Chondrocyte (in vitro differentiated cells): Measurements from ENCODE around the gene PRAMEF8. TPM values are rescaled to one million over a fixed set of nuclear protein-coding genes. Genes with fewer than 3 reads are reported as not detected.
"Not testable (repeated sequence)": the region's sequence is repeated elsewhere in the genome, so short reads cannot be mapped to it uniquely, and the experiment has no call there.

Source experiments
- DNase-seq: peaks from one replicate; pipeline ENCODE4 v3.0.0; 2021; ENCODE audit warnings: mixed read lengths, low spot score
- H3K27ac Mint-ChIP-seq: one replicate; pipeline ENCODE4 v1.8.0; 2021; ENCODE audit warnings: mild to moderate bottlenecking, moderate library complexity, mixed read lengths; ENCODE audit not compliant: unreplicated experiment
- H3K27me3 Mint-ChIP-seq: 2 replicates; pipeline ENCODE4 v1.8.0; 2021; ENCODE audit warnings: low read depth, mixed read lengths
- H3K36me3 Mint-ChIP-seq: 2 replicates; pipeline ENCODE4 v1.8.0; 2021; ENCODE audit warnings: low read depth, mixed read lengths
- H3K4me1 Mint-ChIP-seq: 2 replicates; pipeline ENCODE4 v1.8.0; 2021; ENCODE audit warnings: low read depth, mild to moderate bottlenecking, mixed read lengths
- H3K4me3 Mint-ChIP-seq: one replicate; pipeline ENCODE4 v1.8.0; 2021; ENCODE audit warnings: mild to moderate bottlenecking, moderate library complexity, mixed read lengths; ENCODE audit not compliant: unreplicated experiment
- H3K9me3 Mint-ChIP-seq: 2 replicates; pipeline ENCODE4 v1.8.0; 2021; ENCODE audit warnings: low read depth, mixed read lengths
- long read RNA-seq: library from polyadenylated mRNA; stranded (forward); transcript quantifications from one replicate; pipeline ENCODE4 v2.0.0, GENCODE V29; 2021
- total RNA-seq: library from RNA; stranded (reverse); gene quantifications from 3 replicates; pipeline ENCODE4 v1.2.1, GENCODE V29; 2021

The PRAMEF8 gene
- total RNA-seq: not detected in 3 replicates
- long read RNA-seq: 0 reads

- not testable (repeated sequence) for DNase-seq, H3K9me3 Mint-ChIP-seq, H3K4me3 Mint-ChIP-seq, H3K36me3 Mint-ChIP-seq, H3K4me1 Mint-ChIP-seq, H3K27me3 Mint-ChIP-seq, H3K27ac Mint-ChIP-seq
These were observed at the start of gene PRAMEF8 for GRCh38 chr1:13285037-13285436. PRAMEF8 (minus strand) TSS chr1:13285137; CDS start chr1:13284091, 1,046 bp downstream.

GRCh38 chr1:13315281-13315680 lies 30.3 kb upstream of the PRAMEF8 start, which contains the start of gene PRAMEF15:
PRAMEF15 (plus strand) TSS chr1:13315581; CDS start chr1:13318408, 2,827 bp downstream.
- not testable (repeated sequence) for DNase-seq, H3K27ac Mint-ChIP-seq, H3K36me3 Mint-ChIP-seq, H3K4me3 Mint-ChIP-seq, H3K4me1 Mint-ChIP-seq, H3K27me3 Mint-ChIP-seq
- peaks cover 16% of the 10 kb centered on the region for H3K9me3 Mint-ChIP-seq

DNA sequence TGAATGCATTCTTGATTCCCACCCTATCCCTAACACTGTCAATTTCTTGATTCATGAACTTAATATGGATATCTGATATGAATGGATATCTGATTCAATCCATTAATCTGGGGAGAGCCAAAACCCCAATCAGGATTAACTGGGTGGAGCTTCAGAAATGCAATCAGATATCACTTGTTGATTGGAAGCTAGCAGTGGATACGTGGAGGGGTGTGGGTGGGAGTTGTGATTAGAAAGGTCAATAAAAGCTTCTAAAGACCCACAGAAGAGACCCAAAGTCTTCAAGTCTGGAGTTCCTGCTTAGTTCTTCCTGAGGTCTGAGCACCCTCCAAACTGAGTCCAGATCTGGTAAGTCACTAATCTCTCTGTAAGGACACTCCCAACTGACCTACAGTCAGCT lies 18.3 kb upstream of the PRAMEF8 start, which contains the start of gene PRAMEF33:
PRAMEF33 (plus strand) TSS at position 301 of the 400 bp plus-strand sequence. CDS start 2,416 bp downstream, outside the sequence.
- H3K9me3 Mint-ChIP-seq, H3K27me3 Mint-ChIP-seq, H3K4me1 Mint-ChIP-seq, DNase-seq, H3K27ac Mint-ChIP-seq, H3K4me3 Mint-ChIP-seq, H3K36me3 Mint-ChIP-seq: not testable (repeated sequence)

DNA sequence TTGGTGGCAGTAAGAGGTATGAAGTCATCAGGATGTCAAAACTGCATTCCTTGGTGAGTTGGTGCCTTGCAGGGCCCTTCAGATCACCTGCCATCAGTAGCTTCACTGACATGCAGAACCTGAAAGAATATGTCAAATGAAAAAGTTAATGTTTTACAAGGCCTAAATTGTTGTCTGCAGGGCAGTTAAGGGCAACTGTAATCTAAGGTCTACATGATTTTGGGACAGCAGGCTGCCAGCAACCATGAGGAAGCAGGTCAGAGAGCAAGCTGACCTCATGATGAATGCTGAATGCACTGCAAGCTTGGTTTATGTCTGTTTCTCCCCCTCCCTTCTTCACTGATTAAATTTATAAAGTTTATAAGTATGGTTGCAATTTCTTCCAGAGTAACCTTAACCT lies 17.3 kb upstream of the PRAMEF8 start:
- H3K4me1 Mint-ChIP-seq, H3K36me3 Mint-ChIP-seq, H3K9me3 Mint-ChIP-seq, DNase-seq, H3K4me3 Mint-ChIP-seq, H3K27ac Mint-ChIP-seq, H3K27me3 Mint-ChIP-seq: not testable (repeated sequence)

GRCh38 chr1:13298699-13299098 lies 13.8 kb upstream of the PRAMEF8 start:
- H3K27me3 Mint-ChIP-seq, H3K4me1 Mint-ChIP-seq, H3K9me3 Mint-ChIP-seq, H3K36me3 Mint-ChIP-seq, DNase-seq, H3K4me3 Mint-ChIP-seq, H3K27ac Mint-ChIP-seq: not testable (repeated sequence)

GRCh38 chr1:13297216-13297931 lies 12.4 kb upstream of the PRAMEF8 start:
- not testable (repeated sequence) for H3K4me3 Mint-ChIP-seq, H3K4me1 Mint-ChIP-seq, H3K27me3 Mint-ChIP-seq, DNase-seq, H3K9me3 Mint-ChIP-seq, H3K27ac Mint-ChIP-seq, H3K36me3 Mint-ChIP-seq

GRCh38 chr1:13289030-13289429 lies 4.1 kb upstream of the PRAMEF8 start:
- not testable (repeated sequence) for H3K27ac Mint-ChIP-seq, H3K4me1 Mint-ChIP-seq, DNase-seq, H3K36me3 Mint-ChIP-seq, H3K27me3 Mint-ChIP-seq, H3K9me3 Mint-ChIP-seq, H3K4me3 Mint-ChIP-seq

DNA sequence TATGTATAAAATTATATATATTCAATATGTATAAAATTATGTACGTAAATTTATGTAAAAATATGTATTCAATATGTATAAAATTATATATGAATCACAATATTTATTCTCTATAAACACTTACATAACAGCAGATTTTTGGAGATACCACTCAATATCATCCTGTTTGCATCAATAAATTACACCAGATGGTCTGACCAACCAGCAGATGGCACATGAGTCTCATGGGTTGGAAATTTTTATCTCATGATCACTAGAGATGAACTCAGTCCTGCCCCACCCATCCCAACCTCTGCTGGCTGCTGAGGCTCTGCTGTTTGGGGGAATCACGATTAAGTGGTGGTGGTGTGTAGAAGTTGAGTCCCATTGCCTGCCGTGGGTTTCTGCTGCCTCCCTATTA lies 5.3 kb downstream of the PRAMEF8 start:
- H3K27ac Mint-ChIP-seq, H3K9me3 Mint-ChIP-seq, H3K36me3 Mint-ChIP-seq, H3K27me3 Mint-ChIP-seq, H3K4me1 Mint-ChIP-seq, DNase-seq, H3K4me3 Mint-ChIP-seq: not testable (repeated sequence)

DNA sequence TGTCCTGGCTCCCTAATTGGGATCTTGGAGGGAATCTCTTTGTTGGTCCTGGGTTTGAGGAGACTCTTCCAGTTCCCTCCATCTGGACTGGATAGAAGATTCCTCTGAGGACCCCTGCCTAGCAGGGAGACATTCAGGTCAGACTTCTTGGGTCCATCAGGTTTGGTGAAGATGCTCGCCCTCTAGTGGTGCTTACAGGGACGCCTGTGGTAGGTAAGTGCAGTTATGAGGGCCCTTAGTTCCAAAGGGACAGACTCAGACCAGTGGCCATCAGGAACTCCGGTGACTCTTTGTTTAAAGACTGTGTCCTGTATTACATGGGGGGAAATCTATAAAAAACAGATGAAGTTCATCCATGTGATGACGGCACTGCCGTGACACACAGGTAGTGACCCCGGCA lies 7.9 kb downstream of the PRAMEF8 start:
- not testable (repeated sequence) for H3K9me3 Mint-ChIP-seq, DNase-seq, H3K36me3 Mint-ChIP-seq, H3K27me3 Mint-ChIP-seq, H3K27ac Mint-ChIP-seq, H3K4me3 Mint-ChIP-seq, H3K4me1 Mint-ChIP-seq

DNA sequence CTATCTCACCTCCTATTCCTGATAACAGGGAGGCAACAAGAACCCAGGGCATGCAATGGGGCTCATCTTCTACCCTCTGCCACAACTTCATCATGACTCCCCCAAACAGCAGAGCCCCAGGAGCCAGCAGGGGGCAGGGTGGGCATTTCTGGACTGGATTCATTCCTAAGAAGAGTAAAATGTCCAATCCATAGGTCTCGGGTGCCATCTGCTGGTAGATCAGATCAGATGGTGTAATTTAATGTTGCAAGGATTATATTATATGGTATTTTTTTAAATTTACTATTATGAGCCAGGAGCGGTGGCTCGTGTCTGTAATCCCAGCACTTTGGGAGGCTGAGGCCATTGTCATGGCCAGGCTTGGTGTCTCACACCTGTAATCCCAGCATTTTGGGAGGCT lies 19.8 kb downstream of the PRAMEF8 start:
- not testable (repeated sequence) for H3K27me3 Mint-ChIP-seq, H3K27ac Mint-ChIP-seq, H3K36me3 Mint-ChIP-seq, DNase-seq, H3K4me3 Mint-ChIP-seq, H3K4me1 Mint-ChIP-seq, H3K9me3 Mint-ChIP-seq

- H3K4me1 Mint-ChIP-seq, H3K9me3 Mint-ChIP-seq, H3K36me3 Mint-ChIP-seq, H3K27ac Mint-ChIP-seq, H3K4me3 Mint-ChIP-seq, DNase-seq, H3K27me3 Mint-ChIP-seq: not testable (repeated sequence)
These were observed 31.0 kb downstream of the PRAMEF8 start, which contains the start of gene PRAMEF5 for GRCh38 chr1:13253898-13254297. PRAMEF5 (plus strand) TSS chr1:13254198; CDS start chr1:13259269, 5,071 bp downstream.

GRCh38 chr1:13247122-13247521 lies 37.8 kb downstream of the PRAMEF8 start:
- not testable (repeated sequence) for H3K27me3 Mint-ChIP-seq, H3K4me3 Mint-ChIP-seq, DNase-seq, H3K36me3 Mint-ChIP-seq, H3K27ac Mint-ChIP-seq, H3K4me1 Mint-ChIP-seq
- peaks cover 25% of the 10 kb centered on the region for H3K9me3 Mint-ChIP-seq

- not testable (repeated sequence) for H3K36me3 Mint-ChIP-seq, H3K4me3 Mint-ChIP-seq, H3K4me1 Mint-ChIP-seq, DNase-seq, H3K27me3 Mint-ChIP-seq, H3K27ac Mint-ChIP-seq
- H3K9me3 Mint-ChIP-seq: peaks cover 25% of the 10 kb centered on the region
These were observed 38.4 kb downstream of the PRAMEF8 start for GRCh38 chr1:13246554-13246871.
